Natural killer cell treated with Interleukin-12 subunit alpha and Interleukin-12 subunit beta and Interleukin-15 and Interleukin-18, amount 100 ng/mL, for 72 hours (primary cell): Measurements from ENCODE around the gene RADIL. TPM values are rescaled to one million over a fixed set of nuclear protein-coding genes. Genes with fewer than 3 reads are reported as not detected.

ENCODE experiments used
- ATAC-seq, 2 donors: fragments of 150-1000 bp; cut with Tn5 transposase in 1 of 2; sonication (Bioruptor Pico), chemical (Tn5 transposase) in 1 of 2; 2 replicates each; pipeline ENCODE4 v1.10.0; 2021
- DNase-seq: peaks from one replicate; pipeline ENCODE4 v3.0.0; 2022; ENCODE audit warnings: low spot score
- H3K27ac Mint-ChIP-seq, 2 donors: 1 replicate in 1 of 2; 2 replicates in 1 of 2; pipeline ENCODE4 v1.8.0; 2022; ENCODE audit warnings: mixed read lengths in 2 of 2, mild to moderate bottlenecking in 1 of 2, moderate library complexity in 1 of 2
- H3K27me3 Mint-ChIP-seq, 2 donors: 1 replicate in 1 of 2; 2 replicates in 1 of 2; pipeline ENCODE4 v1.8.0; 2022; ENCODE audit warnings: mixed read lengths in 2 of 2
- H3K36me3 Mint-ChIP-seq: one replicate; pipeline ENCODE4 v1.8.0; 2022; ENCODE audit warnings: mixed read lengths
- H3K4me1 Mint-ChIP-seq, 2 donors: 1 replicate in 1 of 2; 2 replicates in 1 of 2; pipeline ENCODE4 v1.8.0; 2022; ENCODE audit warnings: low read depth in 2 of 2, mixed read lengths in 2 of 2, mild to moderate bottlenecking in 1 of 2
- H3K4me3 Mint-ChIP-seq: one replicate; pipeline ENCODE4 v1.8.0; 2022; ENCODE audit warnings: mixed read lengths
- H3K9me3 Mint-ChIP-seq: 2 replicates; pipeline ENCODE4 v1.8.0; 2022; ENCODE audit warnings: mixed read lengths
- total RNA-seq, 2 donors: library from RNA; stranded (reverse); gene quantifications; one replicate each; pipeline ENCODE4 v1.2.3, GENCODE V29; 2022

Gene RADIL
- total RNA-seq, 2 donors from 2014 or later = 0.19 TPM; not detected in 1

DNA sequence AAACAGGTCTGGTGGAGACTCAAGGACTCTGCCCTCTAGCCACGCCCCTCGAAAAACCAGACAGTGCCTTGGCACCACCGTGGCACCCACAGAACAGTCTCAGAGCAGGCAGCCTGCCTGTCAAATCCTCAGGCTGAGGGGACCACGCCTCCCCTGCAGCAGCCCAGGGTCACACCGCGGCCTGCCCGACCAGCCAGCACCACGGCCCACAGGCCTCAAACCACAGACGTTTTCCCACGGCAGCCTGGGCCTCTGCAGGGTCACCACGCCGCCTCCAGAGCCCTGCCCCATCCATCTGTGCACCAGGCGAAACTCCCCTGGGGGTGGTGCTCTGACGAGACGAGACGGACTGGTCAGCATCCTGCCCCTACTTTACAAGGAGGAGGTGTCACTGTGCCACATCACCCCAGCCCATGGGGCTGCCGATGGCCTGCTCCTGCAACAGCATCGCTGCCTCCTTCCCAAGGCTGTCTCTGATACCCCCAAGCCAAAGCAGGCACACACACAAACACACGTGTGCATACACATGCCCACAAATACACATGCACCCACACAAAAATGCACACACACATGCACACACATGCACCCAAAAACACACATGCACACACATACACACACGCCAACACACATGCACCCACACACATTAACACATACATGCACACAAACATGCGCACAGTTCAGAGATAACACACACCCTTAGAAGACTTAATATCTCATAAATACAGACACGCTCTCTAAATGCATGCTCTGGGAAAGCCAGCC, 46.3 kb downstream of the RADIL start:
- no peaks in the 10 kb centered on the region for H3K36me3 Mint-ChIP-seq
- no peaks in the 10 kb centered on the region for H3K27me3 Mint-ChIP-seq
- no peaks in the 10 kb centered on the region for H3K9me3 Mint-ChIP-seq
- ATAC-seq (peak; percentile 9 to 38), DNase-seq (no peak)
- H3K27ac Mint-ChIP-seq = no peak overlapping the region
- H3K4me1 Mint-ChIP-seq = peaks cover 0 to 3% of the 10 kb centered on the region in 2 donors
- H3K4me3 Mint-ChIP-seq = no peak overlapping the region

DNA sequence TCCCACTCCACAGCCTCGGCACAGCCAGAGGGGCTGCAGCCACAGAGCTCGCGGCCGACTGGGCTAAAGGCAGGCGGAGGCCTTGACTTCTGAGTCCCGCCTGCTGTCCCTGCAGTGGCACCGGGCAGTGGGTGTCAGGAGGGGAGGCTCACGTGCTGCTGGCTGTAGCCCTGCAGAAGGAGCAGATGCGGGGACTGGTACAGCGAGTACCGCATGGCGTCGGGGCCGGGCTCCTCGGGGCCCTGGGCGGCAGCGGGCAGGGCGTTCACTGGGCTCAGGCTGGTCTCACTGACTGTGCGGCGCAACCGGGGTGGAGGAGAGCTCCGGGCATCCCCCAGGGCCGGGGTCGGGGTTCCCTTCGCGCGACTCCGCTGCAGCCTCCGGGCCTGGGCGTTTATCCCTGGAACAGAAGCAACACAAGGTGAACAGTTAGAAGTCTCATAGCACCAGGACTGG, 47.3 kb downstream of the RADIL start:
- Mint-ChIP-seq H3K36me3 (no peaks in the 10 kb centered on the region), H3K27ac (no peak overlapping the region), H3K4me1 (peaks cover 0 to 3% of the 10 kb centered on the region in 2 donors), H3K27me3 (no peaks in the 10 kb centered on the region), H3K4me3 (no peak overlapping the region), H3K9me3 (no peaks in the 10 kb centered on the region)
- ATAC-seq (no peak), DNase-seq (no peak)

DNA sequence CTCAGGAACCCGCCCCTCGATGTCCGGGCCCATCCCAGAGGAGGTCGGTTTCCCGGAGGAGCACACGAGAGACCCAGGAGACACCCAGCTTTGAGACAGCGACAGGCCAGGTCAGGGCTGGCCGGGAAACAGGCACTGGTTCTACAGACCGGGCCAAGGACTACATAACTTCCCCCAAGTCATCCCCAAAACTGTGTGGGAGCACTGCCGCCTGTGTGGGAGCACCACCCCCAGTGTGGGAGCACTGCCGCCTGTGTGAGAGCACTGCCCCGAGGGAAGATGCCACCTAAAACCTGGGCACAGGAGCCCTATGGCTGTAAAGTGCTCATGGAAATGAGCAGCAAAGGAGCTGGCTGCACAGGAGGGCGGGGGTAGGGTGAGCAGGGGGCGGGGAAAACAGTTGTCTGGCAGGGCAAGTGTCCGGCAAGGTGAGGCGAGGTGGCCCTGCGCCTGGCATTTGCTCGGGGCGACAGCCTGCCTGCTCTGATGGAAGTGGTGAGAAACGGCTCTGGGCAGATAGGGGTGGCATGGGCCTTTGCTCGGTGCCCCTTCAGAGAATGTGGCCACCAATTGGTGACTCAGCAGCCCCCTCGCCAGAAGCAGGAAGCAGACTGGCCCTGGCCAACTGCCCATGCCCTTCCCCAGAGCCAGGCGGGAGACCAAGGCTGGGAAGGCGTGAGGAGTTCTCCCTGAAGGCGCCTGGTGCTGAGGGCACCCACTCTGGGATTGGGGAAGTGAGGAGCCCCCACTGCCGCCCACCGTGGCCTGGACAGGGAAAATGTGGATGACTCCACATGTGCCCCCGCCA, 47.9 kb downstream of the RADIL start:
- H3K36me3 Mint-ChIP-seq = no peaks in the 10 kb centered on the region
- no peak for DNase-seq
- H3K27ac Mint-ChIP-seq = no peak overlapping the region
- no peak overlapping the region for H3K4me3 Mint-ChIP-seq
- H3K4me1 Mint-ChIP-seq = peaks cover 0 to 3% of the 10 kb centered on the region in 2 donors
- no peak for ATAC-seq
- H3K9me3 Mint-ChIP-seq = no peaks in the 10 kb centered on the region
- H3K27me3 Mint-ChIP-seq = no peaks in the 10 kb centered on the region

DNA sequence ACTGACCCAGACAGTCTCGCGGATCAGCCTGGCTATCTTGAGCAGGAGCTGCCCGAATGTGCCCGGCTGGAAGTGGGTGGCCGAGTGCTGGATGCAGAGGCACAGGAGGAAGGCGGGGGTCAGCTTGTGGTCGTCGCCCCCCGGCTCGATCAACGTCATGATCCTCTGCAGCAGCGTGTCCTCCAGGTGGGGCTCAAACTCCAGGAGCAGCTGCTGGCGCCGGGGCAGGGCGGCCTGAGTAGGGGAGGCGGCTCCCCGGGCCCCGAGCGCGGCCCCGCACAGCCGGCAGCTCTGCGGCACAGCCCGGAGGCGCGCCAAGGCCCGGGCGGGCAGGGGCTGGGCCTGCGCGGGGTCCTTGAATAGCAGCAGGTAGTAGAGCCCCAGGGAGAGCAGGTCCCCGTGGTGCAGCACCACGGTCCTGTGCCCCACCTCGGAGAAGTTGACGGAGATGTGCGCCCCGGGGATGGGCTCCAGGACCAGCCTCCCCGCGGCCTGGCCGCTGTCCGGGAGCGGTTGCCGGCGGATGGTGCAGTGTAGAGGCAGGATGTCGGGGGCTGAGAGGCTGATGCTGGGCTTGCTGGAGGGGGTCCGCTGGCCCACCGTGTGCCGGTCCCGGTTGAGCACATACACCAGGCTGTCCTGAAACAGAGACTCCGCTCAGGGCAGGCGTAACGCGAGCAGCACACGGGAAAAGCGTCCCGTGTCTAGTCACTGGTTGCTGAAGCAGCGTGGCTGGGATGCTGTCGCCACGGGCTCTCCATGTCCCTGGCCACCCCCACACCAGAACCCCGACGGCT, 48.7 kb downstream of the RADIL start:
- DNase-seq (no peak), ATAC-seq (no peak)
- H3K4me3 Mint-ChIP-seq = no peak overlapping the region
- no peaks in the 10 kb centered on the region for H3K9me3 Mint-ChIP-seq
- H3K27me3 Mint-ChIP-seq = no peaks in the 10 kb centered on the region
- H3K27ac Mint-ChIP-seq = no peak overlapping the region
- H3K36me3 Mint-ChIP-seq = no peaks in the 10 kb centered on the region
- peaks cover 6 to 8% of the 10 kb centered on the region in 2 donors for H3K4me1 Mint-ChIP-seq

DNA sequence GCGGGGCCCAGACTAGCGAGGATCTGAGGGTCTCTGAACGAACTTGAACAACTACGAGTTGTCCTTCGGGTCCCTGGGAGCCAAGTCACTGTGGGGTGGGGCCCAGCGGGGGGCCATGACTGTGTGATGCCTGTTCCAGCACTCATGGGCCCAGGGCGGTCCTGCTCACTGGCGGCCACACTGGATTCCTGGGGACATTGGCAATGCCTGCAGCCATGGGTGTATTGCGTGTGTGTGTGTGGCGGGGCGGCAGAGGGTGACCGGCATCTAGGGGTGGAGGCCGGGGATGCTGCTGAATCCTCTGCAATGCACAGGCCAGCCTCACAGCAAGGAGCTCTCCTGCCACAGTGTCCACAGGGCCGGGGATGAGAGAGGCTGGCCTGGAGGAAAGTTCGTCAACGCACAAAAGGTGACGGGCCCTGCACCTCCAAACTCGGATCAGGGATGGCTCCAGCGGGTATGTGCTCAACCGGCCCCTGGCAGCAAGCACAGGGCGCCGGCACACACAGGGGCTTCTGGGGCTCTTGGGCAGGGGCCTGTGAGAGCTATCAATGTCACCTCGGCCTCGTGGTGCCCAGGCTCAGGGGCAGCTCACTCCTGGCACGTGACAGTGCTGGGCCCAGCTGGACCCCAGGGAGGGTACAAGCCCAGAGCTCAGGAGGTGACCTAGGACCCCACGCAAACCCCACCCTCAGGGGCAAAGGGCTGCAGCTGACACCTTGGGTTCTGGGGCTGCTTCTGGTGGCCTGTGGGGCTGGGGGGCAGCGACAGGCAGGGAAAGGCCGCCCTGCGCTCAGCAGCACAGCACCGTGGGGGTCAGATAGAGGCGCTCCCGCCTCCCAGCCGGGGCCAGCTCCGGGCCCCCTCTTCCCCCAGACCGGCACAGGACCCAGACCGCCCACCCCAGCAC, 49.6 kb downstream of the RADIL start:
- ATAC-seq = no peak
- Mint-ChIP-seq H3K4me1 (peaks cover 6 to 8% of the 10 kb centered on the region in 2 donors), H3K27me3 (no peaks in the 10 kb centered on the region), H3K9me3 (no peaks in the 10 kb centered on the region), H3K4me3 (no peak overlapping the region), H3K27ac (no peak overlapping the region), H3K36me3 (no peaks in the 10 kb centered on the region)
- DNase-seq = no peak

DNA sequence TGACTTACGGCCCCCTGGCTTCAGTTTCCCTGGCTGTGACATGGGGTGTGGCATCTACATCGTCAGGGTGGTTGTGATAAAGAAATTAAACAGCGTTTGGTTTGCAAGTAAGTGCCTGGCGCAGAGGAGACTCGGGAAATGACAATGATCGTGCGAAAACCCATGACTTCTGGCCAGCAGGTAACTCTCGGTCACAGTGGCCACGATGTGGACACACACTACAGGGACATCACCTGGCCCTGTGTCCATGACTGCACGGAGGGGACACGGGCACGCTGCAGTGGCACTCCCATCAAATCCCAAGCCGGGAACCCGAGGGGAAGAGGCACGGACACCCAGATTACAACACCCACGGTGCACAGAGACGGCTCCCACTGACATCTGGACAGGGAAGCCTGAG, 50.3 kb downstream of the RADIL start:
- no peak overlapping the region for H3K4me3 Mint-ChIP-seq
- no peak for DNase-seq
- no peaks in the 10 kb centered on the region for H3K9me3 Mint-ChIP-seq
- no peak overlapping the region for H3K27ac Mint-ChIP-seq
- peaks cover 6 to 8% of the 10 kb centered on the region in 2 donors for H3K4me1 Mint-ChIP-seq
- ATAC-seq = no peak
- H3K36me3 Mint-ChIP-seq = no peaks in the 10 kb centered on the region
- H3K27me3 Mint-ChIP-seq = no peaks in the 10 kb centered on the region

DNA sequence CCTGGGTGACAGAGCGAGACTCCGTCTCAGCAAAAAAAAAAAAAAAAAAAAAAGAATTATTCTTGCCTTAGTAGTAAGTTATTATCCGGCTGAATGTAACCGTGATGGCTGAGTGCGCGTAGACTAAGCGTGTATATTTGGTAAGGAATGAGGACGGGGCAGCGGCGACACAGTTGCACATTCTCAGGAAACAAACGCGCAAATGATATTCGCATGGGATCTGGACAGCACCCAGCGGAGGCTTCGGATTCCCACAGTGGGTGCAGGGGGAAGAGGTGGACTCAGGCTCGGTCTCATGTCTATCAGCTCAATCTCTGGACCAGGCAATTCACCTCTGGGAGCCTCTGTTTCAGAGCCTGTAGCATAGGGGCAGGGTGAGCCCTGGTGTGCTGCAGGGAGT, 50.8 kb downstream of the RADIL start:
- DNase-seq = no peak
- no peak overlapping the region for H3K27ac Mint-ChIP-seq
- H3K4me1 Mint-ChIP-seq = peaks cover 6 to 8% of the 10 kb centered on the region in 2 donors
- ATAC-seq = no peak
- H3K4me3 Mint-ChIP-seq = no peak overlapping the region
- H3K36me3 Mint-ChIP-seq = no peaks in the 10 kb centered on the region
- no peaks in the 10 kb centered on the region for H3K9me3 Mint-ChIP-seq
- no peaks in the 10 kb centered on the region for H3K27me3 Mint-ChIP-seq

DNA sequence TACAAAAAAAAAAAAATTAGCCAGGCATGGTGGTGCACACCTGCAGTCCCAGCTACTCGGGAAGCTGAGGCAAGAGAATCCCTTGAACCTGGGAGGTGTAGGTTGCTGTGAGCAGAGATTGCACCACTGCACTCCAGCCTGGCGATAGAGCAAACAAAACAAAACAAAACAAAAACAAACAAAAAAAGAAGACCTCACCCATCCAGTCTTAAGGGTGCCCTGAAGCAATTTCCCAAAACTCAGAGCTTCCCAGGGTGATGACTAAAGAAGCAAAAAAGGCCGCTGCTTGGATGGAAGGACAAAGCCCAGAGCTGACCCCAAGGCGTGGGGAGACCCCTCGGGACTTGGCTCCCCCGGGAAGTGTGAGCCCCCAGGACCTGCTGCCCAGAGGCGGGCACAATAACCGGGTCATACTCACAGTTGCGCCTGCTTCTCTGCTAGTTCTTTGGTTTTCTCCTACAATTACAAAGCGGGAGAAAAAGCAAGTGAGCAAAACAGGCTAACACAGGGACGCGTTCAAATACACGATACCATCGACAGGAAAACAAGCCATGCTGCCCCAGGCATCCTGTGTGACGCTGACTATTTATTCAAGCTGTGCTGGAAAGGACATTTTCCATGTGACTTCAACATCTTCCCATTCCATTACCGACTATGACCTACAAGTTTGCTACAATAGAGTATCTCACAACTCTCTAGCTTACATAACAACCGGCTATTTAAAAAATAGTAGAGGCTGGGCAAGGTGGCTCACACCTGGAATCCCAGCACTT, 51.6 kb downstream of the RADIL start:
- Mint-ChIP-seq H3K4me3 (no peak overlapping the region), H3K27me3 (no peaks in the 10 kb centered on the region), H3K27ac (no peak overlapping the region), H3K36me3 (no peaks in the 10 kb centered on the region), H3K9me3 (no peaks in the 10 kb centered on the region), H3K4me1 (peaks cover 6% of the 10 kb centered on the region in 2 donors)
- DNase-seq (no peak), ATAC-seq (no peak)

DNA sequence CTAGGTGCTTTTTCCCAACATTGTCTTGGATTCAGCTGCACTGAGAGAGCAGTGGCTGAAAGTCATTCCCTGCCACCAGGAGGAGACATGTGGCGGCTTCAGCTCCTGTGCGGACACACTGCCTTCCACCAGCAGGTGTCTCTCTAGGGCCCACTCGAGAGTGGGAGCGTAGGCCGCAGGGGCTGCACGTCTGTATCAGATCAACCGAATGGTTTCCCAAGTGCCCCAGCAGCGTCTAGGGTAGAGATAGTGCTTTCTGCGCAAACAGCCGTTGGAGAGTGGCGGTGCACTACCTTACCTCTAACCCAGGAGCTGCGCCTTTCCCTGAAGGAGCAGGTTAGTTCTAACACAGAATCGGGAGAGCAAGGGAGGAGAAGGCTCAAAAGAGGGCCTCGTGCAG, 53.3 kb downstream of the RADIL start:
- no peak overlapping the region for H3K4me3 Mint-ChIP-seq
- H3K27ac Mint-ChIP-seq = peak overlapping the region in 1 of 2 donors; percentile 49
- ATAC-seq (peak; percentile 64 to 81), DNase-seq (no peak)
- H3K27me3 Mint-ChIP-seq = peaks cover 5% of the 10 kb centered on the region in 2 donors
- no peaks in the 10 kb centered on the region for H3K36me3 Mint-ChIP-seq
- H3K9me3 Mint-ChIP-seq = no peaks in the 10 kb centered on the region
- peaks cover 6 to 7% of the 10 kb centered on the region in 2 donors for H3K4me1 Mint-ChIP-seq

DNA sequence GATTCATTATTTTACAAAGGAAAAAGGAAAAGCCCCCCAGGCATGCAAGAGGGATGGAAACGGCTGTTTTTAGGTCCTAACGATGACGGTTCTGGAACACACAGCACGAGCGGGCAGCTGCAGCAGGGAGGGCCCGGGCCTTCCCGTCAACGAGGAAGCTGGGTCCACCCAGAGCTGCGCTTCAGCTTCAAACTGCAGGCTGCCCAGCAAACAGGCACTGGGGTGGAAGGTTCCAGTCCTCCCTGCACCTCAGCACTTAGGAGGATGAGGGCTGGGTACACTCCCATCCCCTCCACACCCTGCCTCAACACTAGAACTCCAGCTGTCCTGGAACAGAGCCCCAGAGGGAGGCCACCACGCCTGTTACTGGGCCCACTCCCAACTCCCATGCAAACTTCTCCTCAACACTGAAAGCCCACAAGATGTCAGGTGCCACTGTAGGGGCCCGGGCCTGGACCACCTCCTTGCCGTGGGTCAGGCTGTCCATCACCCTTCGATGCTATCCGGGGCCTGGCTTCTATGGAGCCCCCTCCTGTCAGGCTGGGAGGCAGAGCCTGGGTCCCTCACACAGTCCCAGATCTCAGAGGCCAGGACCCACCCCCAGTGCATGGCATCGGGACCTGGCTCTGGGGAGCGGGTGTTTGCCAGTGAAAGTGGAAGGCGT, 54.7 kb downstream of the RADIL start:
- H3K36me3 Mint-ChIP-seq = no peaks in the 10 kb centered on the region
- H3K27me3 Mint-ChIP-seq = peaks cover 5 to 7% of the 10 kb centered on the region in 2 donors
- H3K4me3 Mint-ChIP-seq = no peak overlapping the region
- H3K27ac Mint-ChIP-seq = no peak overlapping the region
- DNase-seq (no peak), ATAC-seq (peak in 1 of 2 donors; percentile 14)
- no peaks in the 10 kb centered on the region for H3K9me3 Mint-ChIP-seq
- peaks cover 6 to 7% of the 10 kb centered on the region in 2 donors for H3K4me1 Mint-ChIP-seq

DNA sequence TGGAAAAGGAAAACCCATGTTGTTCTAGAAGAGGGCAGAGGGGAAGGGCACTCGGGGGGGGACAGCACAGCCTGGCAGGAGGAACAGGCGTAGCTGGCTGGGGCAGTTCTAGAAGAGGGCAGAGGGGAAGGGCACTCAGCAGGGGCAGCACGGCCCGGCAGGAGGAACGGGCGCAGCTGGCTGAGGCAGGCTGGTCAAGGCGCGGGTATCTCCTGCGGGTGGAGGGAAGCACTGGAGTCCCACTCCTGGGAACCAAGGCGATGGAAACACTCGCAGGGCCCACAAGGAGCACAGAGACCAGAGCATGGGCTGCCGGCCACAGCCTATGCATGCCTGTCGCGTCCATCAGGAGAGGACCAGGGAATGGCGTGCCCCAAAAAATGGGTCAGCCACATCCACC, 58.4 kb downstream of the RADIL start:
- DNase-seq = no peak
- Mint-ChIP-seq H3K4me1 (peaks cover 3 to 7% of the 10 kb centered on the region in 2 donors), H3K9me3 (no peaks in the 10 kb centered on the region), H3K27me3 (peaks cover 5 to 7% of the 10 kb centered on the region in 2 donors), H3K4me3 (no peak overlapping the region), H3K36me3 (no peaks in the 10 kb centered on the region), H3K27ac (no peak overlapping the region)
- ATAC-seq = no peak
